Stimulated activated CD4-positive, alpha-beta T cell treated with anti-CD3 and anti-CD28 coated beads, TNF-alpha, amount 100 ng/mL, for 48 hours (primary cell): Measurements from ENCODE around the gene RUNX1.

Experiments
- DNase-seq, 3 donors: peaks; one replicate each; pipeline ENCODE4 v3.0.0-alpha.2; 2020; ENCODE audit warnings: low read depth in 3 of 3

The RUNX1 gene

GRCh38 chr21:34740198-34740597 is 308.9 kb downstream of the RUNX1 start:
- no peak for DNase-seq
